ENCODE measurements around the gene AQP3.

- TF ChIP-seq CTCF (IDR thresholded peaks at IDR 0.05) = no peak
- TF ChIP-seq POLR2A (IDR thresholded peaks at IDR 0.05) = no peak
These were observed 17.7 kb upstream of the AQP3 start for GRCh38 chr9:33465096-33465495.
